Mucosa of descending colon (tissue), 3 donors: ENCODE results near the gene KIAA0319L. TPM values are rescaled to one million over a fixed set of nuclear protein-coding genes. Genes with fewer than 3 reads are reported as not detected.
"Not testable (repeated sequence)": the region's sequence is repeated elsewhere in the genome, so short reads cannot be mapped to it uniquely, and the experiment has no call there.

ENCODE experiments used
- ATAC-seq: fragments of 200-7000 bp; cut with Tn5 transposase; one replicate; pipeline ENCODE4 v1.9.1; 2020; ENCODE audit warnings: mild to moderate bottlenecking, moderate library complexity
- DNase-seq, 3 donors: peaks; one replicate each; pipeline ENCODE4 v3.0.0-alpha.2; 2020
- H3K36me3 ChIP-seq: fragments of 200-600 bp; one replicate; pipeline ENCODE4 v1.8.0; 2021; ENCODE audit warnings: low read depth, mild to moderate bottlenecking
- H3K4me1 ChIP-seq: fragments of 200-600 bp; one replicate; pipeline ENCODE4 v1.8.0; 2021; ENCODE audit warnings: low read depth, mild to moderate bottlenecking
- H3K4me3 ChIP-seq: fragments of 200-600 bp; one replicate; pipeline ENCODE4 v1.8.0; 2021; ENCODE audit warnings: mild to moderate bottlenecking
- H3K9me3 ChIP-seq: fragments of 200-600 bp; one replicate; pipeline ENCODE4 v1.8.0; 2021; ENCODE audit warnings: mild to moderate bottlenecking
- CTCF ChIP-seq: fragments of 200-600 bp; IDR thresholded peaks from one replicate; pipeline ENCODE4 v1.8.0; 2022; ENCODE audit warnings: antibody characterized with exemption, mild to moderate bottlenecking
- intact Hi-C, 2 donors: fragments of 100-400 bp; cut with DNase I in 1 of 2; cut with micrococcal nuclease in 1 of 2; formaldehyde crosslinking; loops; one replicate each; pipeline versions ENCODE4 v1.11.0 to v1.11.1; 2022; cut with DNase I, micrococcal nuclease
- total RNA-seq, 3 donors: library from RNA; stranded (reverse); fragmentation: NEBNext Ultra II Directional in 2 of 3; extraction: Animal tissue kit (Norgen Biotek cat#: 25700) in 2 of 3; gene quantifications; one replicate each; pipeline versions ENCODE4 v1.2.1 to v1.2.4, GENCODE V29; 2021 to 2023
- donor health status: DM: no; HTN: no; CAD: no; lungs with moderate emphysema.
- donor health status: DM: no; HTN: no; CAD: no.
- donor health status: DM: no; HTN: yes; CAD: no.

The KIAA0319L gene
- total RNA-seq, 3 donors from 2014 or later: 59.6 to 84.6 (median 75.7) TPM

DNA sequence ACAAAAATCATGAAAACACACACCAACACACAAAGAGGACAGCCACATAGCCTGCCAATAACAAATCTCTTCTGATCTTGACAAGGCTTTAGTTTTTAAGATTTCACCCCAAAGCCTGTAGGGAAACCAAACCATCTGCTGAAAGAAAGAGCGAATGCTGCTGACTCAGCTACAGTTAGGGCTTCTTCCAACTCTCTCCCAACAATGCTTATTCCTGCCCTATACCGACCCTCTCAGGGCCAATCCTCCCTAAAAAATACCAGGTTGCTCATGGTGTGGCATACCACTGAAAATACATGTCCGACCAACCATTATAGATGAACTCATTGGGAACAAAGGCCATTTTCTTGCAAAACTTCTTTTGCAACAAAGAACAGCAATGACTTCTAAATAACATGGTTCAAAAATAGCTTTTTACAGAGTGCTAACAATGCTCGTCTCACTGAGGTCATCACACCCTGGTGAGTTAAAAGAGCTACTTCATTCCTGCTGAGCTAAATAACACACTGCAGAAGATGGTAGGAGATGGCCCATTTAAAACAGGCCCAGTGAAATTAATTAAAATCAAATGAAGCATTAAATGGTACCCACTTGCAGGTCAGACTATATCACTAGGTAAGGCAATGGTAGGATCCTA lies 86.1 kb downstream of the KIAA0319L start:
- ATAC-seq: no peak
- TF ChIP-seq CTCF: no peak
- intact Hi-C loops: no loop called here
- no peaks in the 10 kb centered on the region for H3K4me1 ChIP-seq
- H3K4me3 ChIP-seq: no peak overlapping the region
- H3K9me3 ChIP-seq: no peaks in the 10 kb centered on the region
- H3K36me3 ChIP-seq: peaks cover 4% of the 10 kb centered on the region
- DNase-seq: no peak

DNA sequence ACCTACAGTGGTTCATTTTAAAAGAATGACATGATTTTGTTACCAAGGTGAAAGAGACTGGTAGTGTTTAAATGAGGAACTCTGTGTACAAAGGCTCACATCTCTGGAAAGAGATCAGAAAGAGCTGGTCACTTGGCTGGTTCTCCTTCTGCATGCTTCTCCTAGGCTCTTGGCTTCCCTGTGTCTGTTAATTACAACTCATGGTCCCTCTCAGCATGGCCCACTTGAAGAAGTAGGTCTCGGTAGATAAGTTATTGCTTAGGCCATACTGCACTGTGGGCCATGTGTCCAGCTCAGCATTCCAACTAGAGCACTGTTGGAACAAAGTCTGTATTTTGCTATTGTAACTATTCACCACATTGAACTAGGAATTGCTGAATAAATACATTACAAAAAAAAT lies 91.1 kb downstream of the KIAA0319L start:
- Histone ChIP-seq H3K36me3 (no peaks in the 10 kb centered on the region), H3K4me3 (no peak overlapping the region), H3K9me3 (no peaks in the 10 kb centered on the region), H3K4me1 (no peaks in the 10 kb centered on the region)
- TF ChIP-seq CTCF: no peak
- no peak for ATAC-seq
- intact Hi-C loops: no loop called here
- DNase-seq: no peak

GRCh38 chr1:35463749-35464148 lies 93.5 kb downstream of the KIAA0319L start:
- H3K4me1 ChIP-seq, DNase-seq, ATAC-seq, H3K4me3 ChIP-seq, intact Hi-C loops, H3K9me3 ChIP-seq, H3K36me3 ChIP-seq: not testable (repeated sequence)

DNA sequence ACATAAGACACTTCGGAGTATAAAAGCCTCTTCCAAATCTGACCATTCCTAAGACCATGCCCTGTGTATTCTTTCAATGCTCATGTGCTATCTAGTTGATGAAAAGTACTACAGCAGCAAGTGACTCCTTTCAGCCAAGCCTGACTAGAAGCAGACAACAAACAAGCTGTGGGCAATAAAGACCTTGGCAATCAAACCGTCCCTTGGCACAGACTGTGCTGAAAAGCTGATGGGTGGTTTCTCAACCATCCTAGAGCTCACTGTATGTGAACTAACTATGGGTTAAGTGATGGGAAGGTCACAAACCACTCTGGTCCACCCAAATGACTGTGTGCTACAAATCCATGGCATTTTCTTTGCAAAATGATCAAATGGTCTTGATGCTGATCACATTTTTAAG lies 94.0 kb downstream of the KIAA0319L start:
- ATAC-seq: no peak
- Histone ChIP-seq H3K36me3 (no peaks in the 10 kb centered on the region), H3K4me3 (no peak overlapping the region), H3K9me3 (no peaks in the 10 kb centered on the region), H3K4me1 (no peaks in the 10 kb centered on the region)
- intact Hi-C loops: no loop called here
- no peak for DNase-seq
- TF ChIP-seq CTCF: no peak

- no peak overlapping the region for H3K4me3 ChIP-seq
- H3K4me1 ChIP-seq: no peaks in the 10 kb centered on the region
- H3K36me3 ChIP-seq: no peaks in the 10 kb centered on the region
- intact Hi-C loops: no loop called here
- ATAC-seq: no peak
- DNase-seq: no peak
- no peaks in the 10 kb centered on the region for H3K9me3 ChIP-seq
- no peak for TF ChIP-seq CTCF
Measured at GRCh38 chr1:35461966-35462651, 95.1 kb downstream of the KIAA0319L start.

DNA sequence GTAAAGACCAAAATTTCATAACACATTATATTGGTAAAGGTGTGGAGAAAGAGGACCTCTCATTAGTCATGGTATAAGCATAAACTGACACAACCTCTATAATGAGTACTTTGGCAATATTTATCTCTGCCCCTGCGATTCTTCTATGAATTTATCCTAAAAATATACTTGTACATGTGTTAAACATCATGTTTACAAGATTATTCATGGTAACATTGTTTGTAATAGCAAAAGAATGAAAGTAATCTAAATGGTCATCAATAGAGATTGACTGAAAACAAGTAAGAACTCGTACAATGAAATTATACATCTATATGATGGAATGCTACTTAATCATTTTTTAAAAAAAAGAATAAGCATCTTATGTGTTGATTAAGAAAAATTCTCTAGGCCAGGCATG lies 96.4 kb downstream of the KIAA0319L start:
- H3K9me3 ChIP-seq: no peaks in the 10 kb centered on the region
- TF ChIP-seq CTCF: no peak
- intact Hi-C loops: no loop called here
- H3K36me3 ChIP-seq: no peaks in the 10 kb centered on the region
- no peaks in the 10 kb centered on the region for H3K4me1 ChIP-seq
- DNase-seq (no peak), ATAC-seq (no peak)
- H3K4me3 ChIP-seq: no peak overlapping the region
